EL (cell line): ENCODE data around the gene FNIP2.
"Not testable (repeated sequence)": the region's sequence is repeated elsewhere in the genome, so short reads cannot be mapped to it uniquely, and the experiment has no call there.

Source experiments
- DNase-seq: peaks from one replicate; pipeline ENCODE4 v3.0.0-alpha.2; 2016

The FNIP2 gene

GRCh38 chr4:158875455-158875854 lies 106.6 kb downstream of the FNIP2 start:
- no peak for DNase-seq

GRCh38 chr4:158877069-158877468 lies 108.2 kb downstream of the FNIP2 start:
- DNase-seq = no peak

- not testable (repeated sequence) for DNase-seq
These were observed 113.3 kb downstream of the FNIP2 start for GRCh38 chr4:158882142-158882541.

GRCh38 chr4:158884280-158884679 lies 115.5 kb downstream of the FNIP2 start:
- DNase-seq = peak; percentile 29

- DNase-seq = no peak
These were observed 116.7 kb downstream of the FNIP2 start for GRCh38 chr4:158885564-158885963.

GRCh38 chr4:158890294-158890693 lies 121.5 kb downstream of the FNIP2 start:
- DNase-seq = no peak

- DNase-seq = no peak
These were observed 122.4 kb downstream of the FNIP2 start for GRCh38 chr4:158891256-158891655.

- no peak for DNase-seq
These were observed 126.0 kb downstream of the FNIP2 start for GRCh38 chr4:158894826-158895225.

GRCh38 chr4:158895797-158896576 lies 127.2 kb downstream of the FNIP2 start:
- DNase-seq = peak; percentile 7

GRCh38 chr4:158896577-158897238 lies 127.9 kb downstream of the FNIP2 start:
- not testable (repeated sequence) for DNase-seq

GRCh38 chr4:158900408-158900807 lies 131.6 kb downstream of the FNIP2 start:
- DNase-seq = not testable (repeated sequence)

- DNase-seq = peak; percentile 84
These were observed 133.7 kb downstream of the FNIP2 start for GRCh38 chr4:158902280-158903078.

- DNase-seq = no peak
These were observed 134.2 kb downstream of the FNIP2 start for GRCh38 chr4:158903079-158903456.

GRCh38 chr4:158903472-158904043 lies 134.7 kb downstream of the FNIP2 start:
- no peak for DNase-seq

GRCh38 chr4:158904815-158905214 lies 136.0 kb downstream of the FNIP2 start:
- DNase-seq = no peak

GRCh38 chr4:158906073-158906472 lies 137.2 kb downstream of the FNIP2 start:
- DNase-seq = no peak

- no peak for DNase-seq
These were observed 143.6 kb downstream of the FNIP2 start for GRCh38 chr4:158912390-158912789.

GRCh38 chr4:158912806-158913205 lies 144.0 kb downstream of the FNIP2 start:
- no peak for DNase-seq

GRCh38 chr4:158913766-158914165 lies 144.9 kb downstream of the FNIP2 start:
- DNase-seq = no peak

- DNase-seq = peak; percentile 80
These were observed 145.4 kb downstream of the FNIP2 start for GRCh38 chr4:158914218-158914617.

GRCh38 chr4:158915683-158916241 lies 146.9 kb downstream of the FNIP2 start:
- DNase-seq = no peak

- DNase-seq = not testable (repeated sequence)
These were observed 151.7 kb downstream of the FNIP2 start for GRCh38 chr4:158920452-158920996.

- not testable (repeated sequence) for DNase-seq
These were observed 158.9 kb downstream of the FNIP2 start for GRCh38 chr4:158927774-158928173.
